ENCODE results near the gene WASHC4.

GRCh38 chr12:105192624-105193225 lies 85.2 kb downstream of the WASHC4 start:
- TF ChIP-seq REST (IDR thresholded peaks at IDR 0.05) (no peak), SP1 (IDR thresholded peaks at IDR 0.05) (no peak), RXRA (IDR thresholded peaks at IDR 0.05) (no peak), TAF1 (conservative IDR thresholded peaks at IDR 0.05) (no peak), RAD21 (IDR thresholded peaks at IDR 0.05) (no peak)
